ENCODE data around the gene PAGE5.

Gene PAGE5

GRCh38 chrX:55220119-55220794, at the start of gene PAGE5:
Gene PAGE5, plus strand, starts transcription at chrX:55220346. Its CDS starts 1,037 bp downstream, at chrX:55221383.
- TF ChIP-seq CTCF (IDR thresholded peaks at IDR 0.05; ENCODE audit: borderline replicate concordance, control extremely low read depth, extremely low read depth, insufficient read depth, missing control alignments), result no peak
- in situ Hi-C loops (cut with MboI; ENCODE audit: low sequenced_read_pairs, unreplicated experiment), result no loop called here
- no peak for DNase-seq (ENCODE audit: low spot score)

- no peak for DNase-seq (ENCODE audit: low spot score)
- in situ Hi-C loops (cut with MboI; ENCODE audit: low sequenced_read_pairs, unreplicated experiment), result no loop called here
- TF ChIP-seq CTCF (IDR thresholded peaks at IDR 0.05; ENCODE audit: borderline replicate concordance, control extremely low read depth, extremely low read depth, insufficient read depth, missing control alignments), result no peak
Measured at GRCh38 chrX:55187281-55187680, 32.9 kb upstream of the PAGE5 start.

GRCh38 chrX:55196688-55197087, 23.5 kb upstream of the PAGE5 start:
- DNase-seq (ENCODE audit: low spot score), result no peak
- in situ Hi-C loops (cut with MboI; ENCODE audit: low sequenced_read_pairs, unreplicated experiment), result no loop called here
- TF ChIP-seq CTCF (IDR thresholded peaks at IDR 0.05; ENCODE audit: borderline replicate concordance, control extremely low read depth, extremely low read depth, insufficient read depth, missing control alignments), result no peak

- TF ChIP-seq CTCF (IDR thresholded peaks at IDR 0.05; ENCODE audit: borderline replicate concordance, control extremely low read depth, extremely low read depth, insufficient read depth, missing control alignments), result no peak
- no peak for DNase-seq (ENCODE audit: low spot score)
- in situ Hi-C loops (cut with MboI; ENCODE audit: low sequenced_read_pairs, unreplicated experiment), result no loop called here
Measured at GRCh38 chrX:55201930-55202579, 18.1 kb upstream of the PAGE5 start.

- no peak for TF ChIP-seq CTCF (IDR thresholded peaks at IDR 0.05; ENCODE audit: borderline replicate concordance, control extremely low read depth, extremely low read depth, insufficient read depth, missing control alignments)
- in situ Hi-C loops (cut with MboI; ENCODE audit: low sequenced_read_pairs, unreplicated experiment), result no loop called here
- no peak for DNase-seq (ENCODE audit: low spot score)
Measured at GRCh38 chrX:55206162-55206941, 13.8 kb upstream of the PAGE5 start.

- DNase-seq (ENCODE audit: low spot score), result no peak
- TF ChIP-seq CTCF (IDR thresholded peaks at IDR 0.05; ENCODE audit: borderline replicate concordance, control extremely low read depth, extremely low read depth, insufficient read depth, missing control alignments), result no peak
- in situ Hi-C loops (cut with MboI; ENCODE audit: low sequenced_read_pairs, unreplicated experiment), result no loop called here
Measured at GRCh38 chrX:55210931-55211677, 9.0 kb upstream of the PAGE5 start.

All from GM13976 (cell line).